AG20443 (cell line): ENCODE results near the gene TNFRSF13B.
"Not testable (repeated sequence)": the region's sequence is repeated elsewhere in the genome, so short reads cannot be mapped to it uniquely, and the experiment has no call there.

Source experiments
- DNase-seq: peaks from one replicate; pipeline ENCODE4 v3.0.0; 2012; ENCODE audit warnings: low spot score, mixed read lengths

TNFRSF13B gene

DNA sequence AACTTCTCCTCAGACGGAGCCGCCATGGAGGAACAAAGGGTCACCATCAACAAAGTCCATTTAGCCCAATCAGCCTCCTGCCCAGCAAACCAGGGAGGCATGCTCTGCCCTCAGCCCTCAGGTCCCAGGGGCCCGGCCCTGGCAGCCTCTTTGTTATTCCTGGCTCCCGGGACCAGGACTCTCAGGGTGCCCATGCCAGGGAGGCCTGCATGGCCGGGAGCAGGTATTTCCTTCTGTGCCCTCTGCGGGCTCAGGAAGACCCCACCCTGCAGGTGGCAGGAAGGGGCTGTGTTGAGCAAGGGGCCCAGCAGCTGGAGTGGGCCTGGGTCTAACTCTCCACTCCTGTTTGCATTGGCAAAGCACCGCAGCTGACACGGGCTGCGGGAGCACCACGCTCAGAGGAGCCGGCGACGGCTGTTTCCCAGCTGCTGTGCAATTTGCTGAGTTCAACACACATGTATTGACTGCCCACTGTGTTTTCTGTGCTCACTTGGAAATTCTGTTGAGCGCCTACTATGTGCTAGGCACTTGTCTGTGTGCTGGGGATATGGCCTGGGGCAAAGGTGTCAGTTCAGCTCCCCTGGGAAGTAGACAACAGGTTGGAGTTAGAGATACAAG lies 33.2 kb upstream of the TNFRSF13B start:
- DNase-seq = not testable (repeated sequence)

DNA sequence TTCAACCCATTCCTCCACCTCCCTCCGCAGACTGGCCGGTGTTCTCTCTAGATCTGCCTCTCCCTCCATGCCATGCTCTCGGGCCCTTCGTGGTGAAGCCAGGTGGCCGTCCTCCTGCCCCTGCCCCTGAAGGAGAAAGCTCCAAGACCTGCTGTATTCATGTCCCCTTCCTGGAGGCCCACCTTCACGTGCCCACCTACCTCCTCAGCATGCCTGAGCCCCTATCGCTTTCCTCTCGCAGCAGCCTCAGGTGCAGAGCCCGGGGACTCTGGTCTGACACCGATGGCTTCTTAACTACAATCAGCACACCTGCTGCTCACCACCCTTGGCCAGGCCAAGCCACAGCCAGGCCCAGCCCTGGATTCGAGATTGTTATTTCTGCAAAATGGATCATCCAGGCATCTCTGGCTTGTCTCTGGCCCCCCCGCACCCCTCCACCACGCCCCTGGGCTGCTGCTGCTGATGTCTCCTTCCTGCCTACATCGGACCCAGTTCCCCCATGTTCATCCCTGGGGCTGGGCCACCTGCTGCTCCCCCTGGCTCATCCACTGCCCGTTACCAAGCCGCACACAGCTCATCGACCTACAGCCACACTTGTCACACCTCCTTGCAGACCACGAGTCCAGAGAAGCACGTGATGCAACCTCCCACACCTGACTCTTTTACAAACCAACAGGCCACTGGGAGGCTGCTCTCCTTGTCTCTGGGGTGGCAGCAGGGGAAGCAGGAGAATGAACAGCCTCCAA lies 32.5 kb upstream of the TNFRSF13B start:
- no peak for DNase-seq

DNA sequence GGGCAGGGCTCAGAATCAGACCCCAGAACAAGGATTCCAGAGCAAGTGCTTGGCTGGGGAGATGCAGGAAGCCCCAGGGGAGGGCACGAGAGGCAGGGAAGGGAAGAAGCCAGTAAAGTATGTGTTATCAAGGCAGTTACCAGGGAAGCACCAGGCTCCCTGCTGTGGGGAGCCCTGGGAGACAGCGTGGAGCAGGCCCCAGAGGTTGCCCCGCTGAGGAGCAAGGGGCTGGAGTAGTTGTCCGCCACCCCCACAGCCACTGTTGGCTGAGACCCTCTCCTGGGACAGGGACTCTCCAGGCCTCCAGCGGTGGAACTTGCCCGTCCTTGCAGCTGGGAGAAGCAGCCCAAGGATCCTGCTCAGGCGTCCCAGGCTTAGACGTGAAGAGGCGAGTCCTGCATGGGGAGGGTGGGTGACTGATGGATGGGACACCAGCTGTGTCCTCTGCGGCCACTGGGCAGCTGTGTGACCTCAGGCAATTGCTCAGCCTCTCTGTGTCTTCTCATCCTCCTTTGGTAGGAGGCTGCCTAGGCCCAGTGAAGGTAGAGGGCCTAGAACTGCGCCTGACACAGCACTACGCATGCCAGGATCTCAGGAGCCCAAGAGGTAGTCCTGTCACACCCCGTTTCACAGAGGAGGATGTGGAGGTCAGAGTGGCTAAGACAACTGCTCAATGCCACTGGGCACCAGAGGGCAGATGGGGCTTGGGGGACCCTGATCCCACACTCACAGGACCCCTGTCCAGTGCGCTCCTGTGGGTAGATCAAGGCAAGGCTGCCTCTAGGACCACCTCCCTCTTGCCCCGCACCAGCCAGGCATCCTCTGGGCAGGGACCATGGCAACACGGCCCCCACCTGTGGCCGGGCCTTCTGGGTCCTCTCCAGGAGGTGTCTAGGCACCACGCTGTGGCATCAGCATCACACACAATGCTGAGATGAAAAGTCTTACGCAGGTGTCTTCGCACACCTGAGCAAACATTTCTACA lies 31.1 kb upstream of the TNFRSF13B start:
- DNase-seq = not testable (repeated sequence)

DNA sequence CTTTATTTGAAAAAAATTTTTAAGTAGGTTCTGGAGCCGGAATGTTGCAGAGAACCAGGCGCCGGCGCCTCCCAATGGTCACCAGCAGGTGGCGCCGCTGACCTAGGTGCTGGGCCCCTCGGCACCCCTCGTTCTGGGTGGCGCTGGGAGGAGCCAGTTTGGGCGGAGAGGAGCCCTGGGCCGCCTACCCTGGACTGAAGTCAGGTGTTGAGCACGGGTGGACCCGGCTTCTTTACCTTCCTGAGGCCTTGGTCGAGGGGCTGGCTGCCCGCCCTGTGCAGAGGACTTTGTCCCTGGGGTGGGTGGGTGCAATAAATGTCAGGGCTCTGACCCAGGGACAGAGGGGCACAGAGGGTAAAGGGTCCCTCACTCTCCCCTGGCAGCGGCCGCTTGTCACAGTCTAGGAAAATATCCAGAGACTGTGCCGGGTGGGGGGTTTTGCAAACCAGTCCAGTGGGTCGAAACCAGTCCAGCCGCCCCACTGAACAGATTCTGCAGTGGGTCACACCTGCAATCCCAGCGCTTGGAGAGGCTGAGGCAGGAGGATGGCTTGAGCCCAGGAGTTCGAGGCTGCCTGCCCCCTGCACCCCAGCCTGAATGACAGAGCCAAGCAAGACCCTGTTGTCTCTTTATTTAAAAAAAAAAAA lies 30.1 kb upstream of the TNFRSF13B start:
- peak; percentile 89 for DNase-seq

DNA sequence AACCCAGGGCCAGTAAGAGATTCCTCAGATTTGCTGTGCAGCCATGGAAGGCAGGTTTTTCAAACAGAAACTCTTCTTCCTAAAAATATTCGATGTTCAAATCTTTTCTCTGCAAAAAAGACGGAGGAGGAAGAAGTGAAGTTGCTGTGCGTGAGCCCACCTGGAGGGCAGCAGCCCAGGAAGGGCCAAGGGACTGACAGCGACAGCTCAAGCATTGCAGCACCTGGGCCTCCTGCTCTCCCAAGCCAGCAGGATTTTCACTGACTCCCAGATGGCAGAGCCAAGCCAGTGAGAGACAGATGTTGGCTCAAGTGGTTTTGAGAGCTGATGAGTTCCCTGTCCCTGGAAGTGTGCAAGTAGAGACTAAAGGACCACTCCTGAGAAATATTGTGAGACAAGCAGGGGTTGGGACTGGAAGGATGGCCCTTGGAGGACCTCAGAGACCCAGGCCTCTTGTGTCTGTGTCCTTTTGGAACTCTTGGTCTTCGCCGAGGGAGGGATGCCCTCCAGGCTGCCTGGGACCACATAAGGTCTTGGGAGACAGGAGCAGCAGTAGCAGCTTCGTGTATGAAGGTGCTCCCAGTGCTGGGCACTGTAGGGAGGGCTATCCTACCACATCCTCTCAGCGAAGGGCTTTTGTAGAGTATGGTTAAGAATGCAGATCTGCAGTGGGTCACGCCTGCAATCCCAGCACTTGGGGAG lies 29.3 kb upstream of the TNFRSF13B start:
- DNase-seq = no peak

DNA sequence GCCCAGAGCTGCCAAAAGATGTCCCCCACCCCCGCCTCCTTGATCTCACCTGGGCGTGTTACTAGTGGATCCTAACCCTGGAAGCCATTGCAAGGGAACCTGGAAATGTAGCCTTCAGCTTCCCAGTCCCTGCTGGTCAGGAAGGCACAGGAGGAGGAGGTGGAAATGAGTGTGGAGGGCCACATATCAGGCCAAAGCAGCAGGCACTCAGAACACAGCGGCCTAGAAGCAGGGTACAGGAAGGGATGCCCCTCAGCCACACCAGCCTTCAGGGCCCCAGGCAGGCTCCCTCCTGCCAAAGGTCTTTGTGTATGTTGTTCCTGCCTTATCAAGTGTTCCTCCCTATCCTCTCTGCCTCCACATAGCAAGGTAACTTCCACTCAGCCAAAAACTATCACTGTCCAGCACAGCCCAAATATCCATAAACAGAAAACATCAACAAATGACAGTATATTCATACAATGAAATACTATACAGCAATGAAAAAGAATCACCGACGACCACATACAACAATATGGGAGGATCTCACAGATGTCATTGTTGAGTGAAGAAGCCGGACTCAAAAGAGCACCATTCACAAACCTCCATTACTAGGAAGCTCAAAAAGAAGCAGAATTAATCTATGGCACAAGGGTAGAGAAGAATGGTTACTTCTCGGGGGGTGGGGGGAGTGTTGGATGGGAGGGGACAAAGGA lies 28.2 kb upstream of the TNFRSF13B start:
- no peak for DNase-seq

DNA sequence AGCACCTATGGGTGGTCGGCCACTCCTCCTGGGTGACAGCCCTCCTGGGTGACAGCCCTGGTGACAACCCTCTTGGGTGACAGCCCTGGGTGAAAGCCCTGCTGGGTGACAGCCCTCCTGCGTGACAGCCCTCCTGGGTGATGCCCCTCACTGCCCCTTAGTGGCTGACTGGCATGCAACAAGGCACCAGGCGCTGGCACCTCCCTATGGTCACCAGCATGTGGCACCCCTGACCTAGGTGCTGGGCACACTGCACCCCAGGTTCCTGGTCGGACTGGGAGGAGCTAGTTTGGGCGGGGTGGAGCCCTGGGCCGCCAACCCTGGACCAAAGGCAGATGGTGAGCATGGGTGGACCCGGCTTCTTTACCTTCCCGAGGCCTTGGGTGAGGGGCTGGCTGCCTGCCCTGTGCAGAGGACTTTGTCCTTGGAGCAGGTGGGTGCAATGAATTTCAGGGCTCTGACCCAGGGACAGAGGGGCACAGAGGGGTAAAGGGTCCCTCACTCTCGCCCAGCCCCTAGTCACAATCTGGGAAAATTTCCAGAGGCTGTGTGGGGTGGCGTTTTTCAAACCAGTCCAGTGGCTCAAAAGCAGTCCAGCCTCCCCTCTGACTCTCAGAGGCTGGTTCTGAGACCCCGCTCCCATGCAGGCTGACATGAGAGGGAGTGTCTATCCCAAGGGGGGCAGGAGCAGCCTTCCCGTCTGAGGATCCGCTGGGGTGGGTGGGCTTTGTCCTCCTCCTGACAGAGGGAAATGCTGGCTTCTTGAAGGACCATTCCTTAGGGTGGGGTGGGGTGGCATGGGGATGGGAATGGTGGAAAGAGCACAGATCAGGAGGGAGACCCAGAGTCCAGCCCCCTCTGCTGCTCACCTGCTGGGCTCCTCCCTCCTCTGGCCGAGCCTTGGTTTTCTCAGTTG lies 25.9 kb upstream of the TNFRSF13B start:
- no peak for DNase-seq

DNA sequence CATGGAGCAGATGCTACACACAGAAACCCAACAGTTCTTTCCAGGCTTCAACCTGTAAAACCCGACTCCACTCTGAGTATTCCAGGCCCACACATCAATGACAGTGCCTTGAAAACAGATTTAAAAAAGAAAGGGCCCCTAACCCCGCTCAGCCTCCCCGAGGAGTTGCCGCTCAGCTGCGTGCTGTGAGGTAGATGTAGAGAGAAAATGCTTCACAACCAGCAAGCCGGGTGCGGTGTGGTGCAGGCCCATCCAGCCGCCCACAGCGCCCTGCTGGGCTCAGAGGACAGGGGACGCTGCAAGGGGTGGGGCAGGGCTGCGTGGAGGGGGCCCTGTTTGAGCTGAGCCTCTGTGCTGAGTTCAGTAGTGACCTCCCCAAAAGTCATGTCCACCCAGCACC lies 24.8 kb upstream of the TNFRSF13B start:
- DNase-seq = not testable (repeated sequence)

DNA sequence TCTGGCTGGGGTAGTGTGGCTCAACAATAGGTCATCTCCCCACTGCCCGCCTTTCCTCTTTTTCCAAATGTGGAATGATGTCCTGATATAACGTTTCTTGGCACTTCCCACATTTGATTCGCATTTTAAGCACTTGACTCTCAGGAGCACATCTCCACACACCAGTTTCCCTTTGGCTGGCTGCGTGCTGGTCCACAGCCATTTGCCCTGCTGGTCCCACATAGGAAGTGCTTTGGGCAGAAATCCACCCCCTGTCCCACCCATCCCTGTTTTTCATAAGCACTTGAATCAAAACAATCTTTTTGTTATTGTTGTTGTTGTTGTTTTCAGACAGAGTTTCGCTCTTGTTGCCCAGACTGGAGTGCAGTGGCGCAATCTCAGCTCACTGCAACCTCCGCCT lies 24.0 kb upstream of the TNFRSF13B start:
- DNase-seq = no peak

DNA sequence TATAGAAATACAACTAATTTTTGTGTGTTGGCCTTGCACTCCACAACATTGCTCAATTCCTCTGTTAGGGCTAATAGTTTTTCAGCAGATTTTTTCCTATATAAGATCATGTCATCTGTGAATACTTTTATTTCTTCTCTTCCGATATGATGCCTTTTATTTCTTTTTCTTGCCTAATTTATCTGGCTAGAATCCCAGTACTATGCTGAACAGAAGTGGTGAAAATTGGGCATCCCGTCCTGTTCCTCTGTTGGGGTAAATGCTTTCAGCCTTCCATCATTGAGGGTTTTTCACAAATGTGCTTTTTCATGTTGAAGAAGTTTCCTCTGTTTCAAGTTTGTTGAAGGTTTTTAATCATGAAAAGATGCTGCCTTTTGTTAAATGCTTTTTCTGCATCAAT lies 22.7 kb upstream of the TNFRSF13B start:
- DNase-seq = no peak

DNA sequence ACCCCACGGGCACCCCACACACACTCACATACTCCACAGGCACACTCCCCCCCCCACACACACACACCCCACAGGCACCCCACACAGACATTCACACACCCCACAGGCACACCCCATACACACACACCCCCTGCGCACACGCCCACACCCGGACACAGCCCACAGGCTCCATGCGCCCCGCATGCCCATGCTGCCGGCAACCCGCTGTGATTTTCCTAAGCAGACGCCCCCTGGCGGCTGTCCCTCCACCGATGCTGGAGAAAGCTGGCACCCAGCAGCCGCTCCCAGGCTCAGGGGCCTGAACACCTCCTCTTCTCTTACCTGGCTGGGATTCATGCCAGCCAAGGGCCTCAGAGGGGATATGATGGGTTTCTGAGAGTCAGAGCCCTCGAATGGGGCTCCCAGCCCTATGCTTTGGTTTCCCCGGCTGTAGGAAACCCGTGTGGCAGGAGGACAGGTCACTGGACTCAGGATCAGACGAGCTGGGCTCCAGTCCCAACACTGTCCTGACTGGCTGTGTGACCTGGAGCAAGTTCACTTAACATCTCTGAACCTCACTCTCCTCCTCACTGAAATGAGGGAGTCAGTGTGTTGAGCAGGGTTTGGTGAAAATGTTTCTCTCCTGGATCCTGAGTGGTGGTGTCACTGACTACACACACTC lies 19.6 kb upstream of the TNFRSF13B start:
- peak; percentile 91 for DNase-seq

DNA sequence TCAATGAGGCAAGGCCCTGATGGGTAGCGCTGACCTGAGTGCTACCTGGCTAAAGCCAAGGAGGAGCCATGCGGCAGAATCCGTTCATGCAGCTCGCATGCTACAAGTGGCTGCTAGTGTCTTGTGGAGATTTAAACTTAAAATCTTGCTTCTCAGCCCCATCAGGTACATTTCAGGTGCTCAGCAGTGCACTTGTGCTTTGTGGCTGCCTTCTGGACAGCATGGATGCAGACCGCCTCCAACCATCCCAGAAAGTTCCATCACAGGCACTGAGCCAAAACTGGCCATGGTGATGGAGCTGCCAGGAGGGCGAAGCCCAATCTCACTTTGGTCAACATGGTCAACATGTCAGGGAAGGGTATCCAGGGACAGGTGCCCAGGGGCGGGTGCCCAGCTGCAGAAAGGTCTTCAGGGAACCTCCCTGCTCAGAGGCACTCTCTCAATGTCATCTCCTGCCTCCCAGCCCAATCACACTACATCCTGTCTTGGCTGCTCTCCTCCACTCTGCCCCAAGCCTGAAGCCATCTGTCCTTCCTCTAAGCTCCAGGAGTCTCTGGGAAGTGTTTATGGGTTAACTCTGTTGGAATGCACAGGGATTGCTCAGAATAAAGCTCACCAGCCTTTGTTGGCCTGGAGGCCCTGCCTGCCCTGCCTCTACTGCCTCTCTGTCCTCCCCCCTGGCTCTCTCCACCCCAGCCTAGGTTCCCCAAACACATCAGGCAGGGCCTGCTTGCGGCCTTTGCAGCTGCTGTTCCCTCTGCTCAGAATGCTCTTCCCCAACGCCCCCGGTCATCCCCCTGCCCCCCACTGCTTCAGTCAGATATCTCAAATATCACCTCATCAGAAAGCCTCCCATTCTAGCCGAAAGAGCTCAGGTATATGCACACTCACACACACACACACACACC lies 18.3 kb upstream of the TNFRSF13B start:
- peak; percentile 69 for DNase-seq

DNA sequence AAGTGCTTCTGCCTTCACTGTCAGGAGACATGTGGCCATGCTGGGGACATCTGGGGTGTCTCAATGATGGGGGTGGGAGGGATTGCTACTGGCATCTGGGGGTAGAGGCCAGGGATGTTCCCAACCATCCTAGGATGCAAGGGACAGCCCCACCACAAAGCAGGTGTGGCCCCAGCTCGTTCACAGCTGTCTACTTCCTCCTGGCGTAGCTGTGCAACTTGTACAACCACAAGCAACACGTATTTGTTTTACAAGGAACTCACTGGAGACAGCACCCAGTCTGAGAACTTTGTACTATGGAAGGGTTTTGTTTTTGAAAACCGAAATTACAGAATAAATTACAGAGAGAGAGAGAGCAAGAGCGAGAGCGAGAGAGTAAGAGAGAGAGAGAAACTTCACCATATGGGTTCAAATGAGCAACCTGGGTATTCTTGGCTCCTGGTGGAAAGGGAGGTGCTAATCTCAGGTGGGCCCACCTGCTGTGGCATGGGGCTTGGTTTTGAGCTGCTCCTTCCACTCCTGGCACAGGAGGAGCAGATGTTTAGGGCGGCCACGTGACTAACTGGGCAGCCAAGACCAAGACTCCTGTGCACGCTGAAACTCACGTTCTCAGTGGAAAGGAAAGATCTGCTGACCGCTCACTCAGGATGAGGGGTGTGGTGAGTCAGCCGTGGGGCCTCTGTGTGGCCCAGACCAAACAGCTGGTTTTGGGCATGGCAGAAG lies 17.5 kb upstream of the TNFRSF13B start:
- DNase-seq = no peak

DNA sequence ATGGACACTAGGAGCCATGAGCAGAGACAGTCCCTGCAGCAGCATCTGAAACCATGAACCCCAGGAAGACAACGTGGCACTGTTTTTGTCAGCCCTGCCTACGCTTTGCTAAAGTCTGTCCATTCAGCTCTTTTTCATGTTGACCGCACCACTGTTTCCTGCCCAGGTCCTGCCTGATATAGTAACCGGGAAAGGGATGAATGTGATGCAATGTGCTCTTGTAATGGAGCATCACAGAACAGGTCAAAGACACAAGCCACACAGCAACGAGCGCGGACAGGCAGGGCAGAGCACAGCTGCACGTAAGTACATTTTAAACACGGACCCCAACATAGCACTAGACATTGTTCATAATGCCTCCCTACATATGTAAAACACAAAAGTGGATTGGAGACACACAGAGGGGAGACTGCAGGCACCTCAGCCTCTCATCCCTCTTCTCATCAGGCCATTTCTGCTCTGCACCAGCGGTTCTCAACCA lies 16.9 kb upstream of the TNFRSF13B start:
- no peak for DNase-seq

DNA sequence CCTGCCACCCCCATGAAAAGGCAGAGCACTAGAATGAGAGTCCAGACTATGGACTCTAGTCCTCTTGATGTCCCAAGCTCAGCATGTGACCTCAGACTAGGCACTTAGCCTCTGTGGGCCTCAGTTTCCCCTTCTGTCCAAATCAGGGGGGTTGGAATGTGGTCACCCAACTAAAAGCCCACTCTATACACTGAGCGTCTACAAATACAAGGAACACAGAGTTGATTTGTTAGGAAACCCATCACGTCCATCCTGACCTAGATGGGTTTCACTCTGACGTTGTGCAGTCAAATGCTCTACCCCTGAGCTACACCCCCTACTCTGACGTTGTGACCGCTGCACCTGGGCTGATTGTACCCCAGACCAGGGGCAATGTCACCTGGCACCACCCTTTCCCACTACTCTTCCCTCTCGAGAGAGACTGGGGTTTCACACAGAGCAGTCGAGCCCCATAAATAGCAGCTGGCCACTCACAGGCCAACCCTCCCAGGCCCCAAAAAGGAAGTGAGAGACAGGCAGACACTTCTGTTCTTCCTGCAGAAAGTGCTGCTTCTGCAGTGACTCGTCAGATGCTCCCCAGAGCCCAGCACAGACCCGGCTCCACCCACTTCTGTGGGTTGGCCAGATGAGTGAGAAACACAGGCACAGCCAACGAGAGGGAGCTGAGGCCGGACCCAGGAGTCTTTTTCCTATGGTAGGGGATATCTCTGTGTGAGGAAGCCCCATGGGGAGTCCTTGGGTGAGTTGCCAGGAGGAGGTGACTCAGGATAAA lies 16.1 kb upstream of the TNFRSF13B start:
- DNase-seq = peak; percentile 93

DNA sequence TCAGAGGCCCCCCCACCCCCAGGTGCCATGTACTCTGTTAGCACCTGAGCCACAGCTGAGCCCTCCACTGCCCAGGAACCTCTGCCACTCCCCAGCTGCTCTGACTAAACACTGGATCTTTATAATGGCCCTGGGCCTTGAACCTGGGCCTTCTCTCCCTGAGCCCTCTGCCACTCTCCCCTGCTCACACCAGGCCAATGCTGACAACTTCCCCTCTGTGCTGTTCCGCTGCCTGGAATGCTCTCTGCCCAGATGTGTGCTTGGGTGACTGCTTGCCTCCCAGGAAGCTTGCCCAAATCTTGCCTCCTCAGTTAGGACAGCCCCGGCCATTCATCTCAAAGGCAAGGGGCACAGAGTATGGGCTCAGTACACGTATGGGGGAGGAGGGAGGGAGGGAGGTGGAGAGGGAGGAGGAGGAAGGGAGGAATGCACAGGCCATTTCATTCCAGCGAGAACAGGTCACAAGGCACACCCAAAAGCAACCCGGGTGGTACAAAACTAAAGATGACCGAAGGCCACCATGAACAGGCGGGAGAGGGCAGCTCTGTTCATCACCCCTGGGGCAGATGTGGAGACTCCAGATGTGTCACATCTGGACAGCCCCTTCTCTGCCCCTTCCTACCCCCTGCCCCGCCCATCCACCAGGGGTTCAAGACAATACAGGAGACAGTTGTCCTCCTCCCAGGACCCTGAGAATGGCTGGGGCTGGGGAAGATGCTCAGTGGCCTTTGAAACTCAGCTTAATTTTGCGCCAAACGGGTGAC lies 15.3 kb upstream of the TNFRSF13B start:
- no peak for DNase-seq
